Neural progenitor cell (in vitro differentiated cells): ENCODE data around the gene CARD16. TPM values are rescaled to one million over a fixed set of nuclear protein-coding genes. Genes with fewer than 3 reads are reported as not detected.

Source experiments
- DNase-seq: peaks from one replicate; pipeline ENCODE4 v3.0.0-alpha.2; 2016; ENCODE audit warnings: low spot score
- H2AFZ ChIP-seq: fragments of 200-600 bp; sonication (generic); replicated peaks from 2 replicates; pipeline ENCODE4 v1.6.1; 2016; ENCODE audit warnings: antibody characterized with exemption
- H3F3A ChIP-seq: fragments of 200-600 bp; sonication (generic); 2 replicates; pipeline ENCODE4 v1.6.1; 2016; ENCODE audit warnings: antibody characterized with exemption, low read depth
- H3K27ac ChIP-seq: fragments of 200-600 bp; sonication (generic); 2 replicates; pipeline ENCODE4 v1.5.1; 2016; ENCODE audit warnings: mild to moderate bottlenecking
- H3K27me3 ChIP-seq: fragments of 200-600 bp; sonication (generic); 2 replicates; pipeline ENCODE4 v1.6.1; 2016; ENCODE audit warnings: mild to moderate bottlenecking, moderate library complexity
- H3K36me3 ChIP-seq: fragments of 200-600 bp; sonication (generic); 2 replicates; pipeline ENCODE4 v1.5.1; 2016
- H3K4me1 ChIP-seq: fragments of 200-600 bp; sonication (generic); 2 replicates; pipeline ENCODE4 v1.6.1; 2016; ENCODE audit warnings: mixed run types
- H3K4me2 ChIP-seq: fragments of 200-600 bp; sonication (generic); 2 replicates; pipeline ENCODE4 v1.6.1; 2016
- H3K4me3 ChIP-seq: fragments of 200-600 bp; sonication (generic); 2 replicates; pipeline ENCODE4 v1.5.1; 2016
- H3K79me2 ChIP-seq: fragments of 200-600 bp; sonication (generic); 2 replicates; pipeline ENCODE4 v1.6.1; 2016; ENCODE audit warnings: low read depth
- H3K9ac ChIP-seq: fragments of 200-600 bp; sonication (generic); 2 replicates; pipeline ENCODE4 v1.6.1; 2016
- H3K9me3 ChIP-seq: fragments of 200-600 bp; sonication (generic); 2 replicates; pipeline ENCODE4 v1.5.1; 2016; ENCODE audit warnings: low read depth
- H4K20me1 ChIP-seq: fragments of 200-600 bp; sonication (generic); 2 replicates; pipeline ENCODE4 v1.6.1; 2016; ENCODE audit warnings: low read depth
- H3K27ac Mint-ChIP-seq: 3 replicates; pipeline ENCODE4 v1.8.0; 2021; ENCODE audit warnings: mixed read lengths
- H3K27me3 Mint-ChIP-seq: 2 replicates; pipeline ENCODE4 v1.8.0; 2022; ENCODE audit warnings: low read depth, mild to moderate bottlenecking, inconsistent platforms, moderate library complexity, mixed read lengths; ENCODE audit not compliant: insufficient read depth
- H3K36me3 Mint-ChIP-seq: 3 replicates; pipeline ENCODE4 v1.8.0; 2021; ENCODE audit warnings: mixed read lengths
- H3K4me1 Mint-ChIP-seq: 3 replicates; pipeline ENCODE4 v1.8.0; 2021; ENCODE audit warnings: mixed read lengths
- H3K4me3 Mint-ChIP-seq: 3 replicates; pipeline ENCODE4 v1.8.0; 2021; ENCODE audit warnings: mild to moderate bottlenecking, moderate library complexity, mixed read lengths
- H3K9me3 Mint-ChIP-seq: 3 replicates; pipeline ENCODE4 v1.8.0; 2020; ENCODE audit warnings: mixed read lengths
- CTCF ChIP-seq: fragments of 200-600 bp; sonication (generic); IDR thresholded peaks from 2 replicates; pipeline ENCODE4 v1.5.1; 2017; ENCODE audit warnings: antibody characterized with exemption, mild to moderate bottlenecking
- EZH2 ChIP-seq: fragments of 200-600 bp; sonication (generic); IDR thresholded peaks from 2 replicates; pipeline ENCODE4 v1.6.1; 2017; ENCODE audit warnings: antibody characterized with exemption, mild to moderate bottlenecking, moderate library complexity
- EZH2phosphoT487 ChIP-seq: fragments of 200-600 bp; sonication (generic); IDR thresholded peaks from 2 replicates; pipeline ENCODE4 v1.6.1; 2017; ENCODE audit warnings: antibody characterized with exemption
- total RNA-seq: library from RNA; depleted of rRNA; stranded (reverse); fragments of >200 nt; gene quantifications from 2 replicates; pipeline ENCODE4 v1.2.3, GENCODE V29; 2015; ENCODE audit warnings: low replicate concordance

CARD16 gene
- total RNA-seq, 1 donor from 2014 or later = not detected

DNA sequence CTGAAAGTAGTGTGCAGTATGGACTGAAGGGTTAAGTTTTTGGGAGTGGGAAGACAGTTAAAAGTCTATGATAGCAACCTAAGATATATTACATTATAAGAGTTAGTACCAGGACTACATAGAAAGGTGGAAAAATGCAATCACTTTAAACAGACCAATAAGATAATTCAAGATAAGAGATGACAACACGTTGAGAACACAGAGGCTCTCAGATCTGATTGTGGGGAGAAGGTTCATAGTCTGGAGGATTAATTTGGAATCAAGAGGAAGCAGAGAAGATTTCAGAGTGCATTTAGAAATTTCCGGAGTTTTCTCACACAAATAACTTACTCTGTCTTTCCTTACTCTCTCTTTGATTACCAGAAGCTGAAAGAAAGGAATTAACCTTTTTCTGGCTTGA lies 22.6 kb downstream of the CARD16 start:
- peaks cover 9% of the 10 kb centered on the region for H3K4me1 ChIP-seq
- H3K36me3 ChIP-seq = no peaks in the 10 kb centered on the region
- H3F3A ChIP-seq = no peaks in the 10 kb centered on the region
- no peak overlapping the region for H2AFZ ChIP-seq
- TF ChIP-seq EZH2phosphoT487 (no peak), EZH2 (no peak), CTCF (no peak)
- H3K4me3 ChIP-seq = no peak overlapping the region
- Mint-ChIP-seq H3K9me3 (peaks cover 2% of the 10 kb centered on the region), H3K27ac (no peak overlapping the region), H3K4me1 (peaks cover 2% of the 10 kb centered on the region), H3K27me3 (no peaks in the 10 kb centered on the region), H3K4me3 (no peak overlapping the region), H3K36me3 (no peaks in the 10 kb centered on the region)
- no peaks in the 10 kb centered on the region for H4K20me1 ChIP-seq
- no peaks in the 10 kb centered on the region for H3K27me3 ChIP-seq
- no peaks in the 10 kb centered on the region for H3K79me2 ChIP-seq
- no peak overlapping the region for H3K4me2 ChIP-seq
- no peak overlapping the region for H3K9ac ChIP-seq
- no peaks in the 10 kb centered on the region for H3K9me3 ChIP-seq
- no peak for DNase-seq
- H3K27ac ChIP-seq = no peak overlapping the region

- H3K27me3 ChIP-seq = no peaks in the 10 kb centered on the region
- no peak overlapping the region for H3K4me2 ChIP-seq
- Mint-ChIP-seq H3K36me3 (no peaks in the 10 kb centered on the region), H3K4me3 (no peak overlapping the region), H3K27me3 (no peaks in the 10 kb centered on the region), H3K27ac (no peak overlapping the region), H3K9me3 (no peaks in the 10 kb centered on the region), H3K4me1 (no peaks in the 10 kb centered on the region)
- H3K79me2 ChIP-seq = no peaks in the 10 kb centered on the region
- no peak overlapping the region for H2AFZ ChIP-seq
- no peaks in the 10 kb centered on the region for H3K36me3 ChIP-seq
- no peaks in the 10 kb centered on the region for H4K20me1 ChIP-seq
- no peak overlapping the region for H3K4me3 ChIP-seq
- no peak for TF ChIP-seq CTCF
- TF ChIP-seq EZH2phosphoT487 = no peak
- no peak for TF ChIP-seq EZH2
- no peak overlapping the region for H3K9ac ChIP-seq
- no peak overlapping the region for H3K27ac ChIP-seq
- no peaks in the 10 kb centered on the region for H3K9me3 ChIP-seq
- peaks cover 4% of the 10 kb centered on the region for H3K4me1 ChIP-seq
- H3F3A ChIP-seq = no peaks in the 10 kb centered on the region
- no peak for DNase-seq
Measured at GRCh38 chr11:105007463-105007862, 37.7 kb downstream of the CARD16 start.

- Histone ChIP-seq H4K20me1 (no peaks in the 10 kb centered on the region), H3K4me1 (no peaks in the 10 kb centered on the region), H3K4me2 (no peak overlapping the region), H3K79me2 (no peaks in the 10 kb centered on the region), H3K9me3 (no peaks in the 10 kb centered on the region), H3K9ac (no peak overlapping the region), H2AFZ (no peak overlapping the region), H3K27me3 (no peaks in the 10 kb centered on the region), H3K27ac (no peak overlapping the region), H3K36me3 (no peaks in the 10 kb centered on the region), H3F3A (no peaks in the 10 kb centered on the region), H3K4me3 (no peak overlapping the region)
- no peak for TF ChIP-seq CTCF
- TF ChIP-seq EZH2phosphoT487 = no peak
- no peak for TF ChIP-seq EZH2
- no peaks in the 10 kb centered on the region for H3K4me1 Mint-ChIP-seq
- H3K36me3 Mint-ChIP-seq = no peaks in the 10 kb centered on the region
- H3K27ac Mint-ChIP-seq = no peak overlapping the region
- no peak overlapping the region for H3K4me3 Mint-ChIP-seq
- H3K27me3 Mint-ChIP-seq = no peaks in the 10 kb centered on the region
- no peaks in the 10 kb centered on the region for H3K9me3 Mint-ChIP-seq
- DNase-seq = no peak
Measured at GRCh38 chr11:105005451-105005845, 39.7 kb downstream of the CARD16 start.
